Amygdala (tissue), 56 donors: Measurements from ENCODE around the gene PNPLA6.

Experiments
- DNase-seq, 56 donors: peaks; one replicate each; lab custom pipeline; 2025; lab: John Stamatoyannopoulos, UW

Gene PNPLA6

GRCh38 chr19:7515110-7515644 is 20.3 kb upstream of the PNPLA6 start:
- DNase-seq = peak in 15 of 56 donors; percentile 6 to 53 (median 19)

- DNase-seq = peak in 54 of 56 donors; percentile 8 to 88 (median 60)
Observed at GRCh38 chr19:7515645-7516151, 19.8 kb upstream of the PNPLA6 start, which contains the start of gene ZNF358. TSS of gene ZNF358 (plus strand) at chr19:7516103. CDS start at chr19:7519243, 3,140 bp downstream.

DNA sequence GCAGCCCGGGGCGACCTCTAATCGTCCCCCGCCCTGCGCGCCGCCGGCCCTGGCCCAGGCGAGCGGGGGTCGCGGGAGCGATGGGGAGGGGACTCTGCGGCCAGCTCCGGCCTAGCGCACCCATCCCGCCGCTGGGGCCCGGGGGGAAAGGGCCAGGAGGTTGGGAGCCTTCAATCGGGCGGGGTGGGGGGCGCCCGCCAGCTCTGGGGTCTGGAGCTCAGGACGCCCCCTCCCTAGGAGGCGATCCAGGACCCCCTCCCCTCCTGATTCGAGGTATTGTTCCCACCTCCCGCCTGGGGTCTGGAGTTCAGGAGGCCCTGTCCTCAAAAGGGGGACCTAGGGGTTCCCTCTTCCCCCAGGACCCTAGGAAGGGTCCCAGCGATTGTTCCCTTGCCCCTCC is 19.2 kb upstream of the PNPLA6 start:
- peak in 2 of 56 donors; percentile 25 to 39 for DNase-seq

DNA sequence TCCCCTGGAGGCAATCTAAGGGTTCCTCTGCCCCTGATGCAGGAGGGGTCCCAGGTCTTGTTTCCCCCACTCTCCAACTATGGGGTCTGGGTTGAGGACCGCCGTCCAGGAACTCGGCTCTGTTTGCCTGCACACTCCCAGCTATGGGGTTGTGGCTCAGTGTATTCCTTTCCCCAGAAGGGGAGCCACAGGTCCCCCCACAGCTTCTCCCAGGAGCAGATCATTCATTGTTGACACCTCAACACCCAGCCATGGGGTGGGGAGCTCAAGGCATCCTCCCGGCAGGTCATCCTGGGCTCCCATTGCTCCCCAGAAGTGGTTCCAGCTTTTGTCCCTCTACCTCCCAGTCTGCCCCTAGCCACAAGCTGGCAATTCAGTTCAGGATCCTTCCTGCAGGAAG is 18.6 kb upstream of the PNPLA6 start:
- DNase-seq = no peak

DNA sequence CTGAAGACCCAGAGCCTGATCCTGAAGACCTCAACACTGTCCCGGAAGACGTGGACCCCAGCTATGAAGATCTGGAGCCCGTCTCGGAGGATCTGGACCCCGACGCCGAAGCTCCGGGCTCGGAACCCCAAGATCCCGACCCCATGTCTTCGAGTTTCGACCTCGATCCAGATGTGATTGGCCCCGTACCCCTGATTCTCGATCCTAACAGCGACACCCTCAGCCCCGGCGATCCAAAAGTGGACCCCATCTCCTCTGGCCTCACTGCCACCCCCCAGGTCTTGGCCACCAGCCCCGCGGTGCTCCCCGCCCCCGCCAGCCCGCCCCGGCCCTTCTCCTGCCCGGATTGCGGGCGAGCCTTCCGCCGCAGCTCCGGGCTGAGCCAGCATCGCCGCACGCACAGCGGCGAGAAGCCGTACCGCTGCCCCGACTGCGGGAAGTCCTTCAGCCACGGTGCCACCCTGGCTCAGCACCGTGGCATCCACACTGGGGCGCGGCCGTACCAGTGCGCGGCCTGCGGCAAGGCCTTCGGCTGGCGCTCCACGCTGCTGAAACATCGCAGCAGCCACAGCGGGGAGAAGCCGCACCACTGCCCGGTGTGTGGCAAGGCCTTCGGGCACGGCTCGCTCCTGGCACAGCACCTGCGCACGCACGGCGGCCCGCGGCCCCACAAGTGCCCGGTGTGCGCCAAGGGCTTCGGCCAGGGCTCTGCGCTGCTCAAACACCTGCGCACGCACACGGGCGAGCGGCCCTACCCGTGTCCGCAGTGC is 16.0 kb upstream of the PNPLA6 start:
- DNase-seq = no peak

GRCh38 chr19:7520131-7521051 is 15.1 kb upstream of the PNPLA6 start:
- peak in 38 of 56 donors; percentile 3 to 77 (median 37) for DNase-seq

- no peak for DNase-seq
Observed at GRCh38 chr19:7521551-7522071, 13.9 kb upstream of the PNPLA6 start.

GRCh38 chr19:7522072-7522922 is 13.2 kb upstream of the PNPLA6 start, which contains the start of gene MCOLN1:
TSS of gene MCOLN1 (plus strand) at chr19:7522624. CDS start at chr19:7522751, 127 bp downstream.
- peak; percentile 77 to 99 (median 94) for DNase-seq

GRCh38 chr19:7522923-7523667 is 12.4 kb upstream of the PNPLA6 start:
- DNase-seq = peak in 1 of 56 donors; percentile 55

DNA sequence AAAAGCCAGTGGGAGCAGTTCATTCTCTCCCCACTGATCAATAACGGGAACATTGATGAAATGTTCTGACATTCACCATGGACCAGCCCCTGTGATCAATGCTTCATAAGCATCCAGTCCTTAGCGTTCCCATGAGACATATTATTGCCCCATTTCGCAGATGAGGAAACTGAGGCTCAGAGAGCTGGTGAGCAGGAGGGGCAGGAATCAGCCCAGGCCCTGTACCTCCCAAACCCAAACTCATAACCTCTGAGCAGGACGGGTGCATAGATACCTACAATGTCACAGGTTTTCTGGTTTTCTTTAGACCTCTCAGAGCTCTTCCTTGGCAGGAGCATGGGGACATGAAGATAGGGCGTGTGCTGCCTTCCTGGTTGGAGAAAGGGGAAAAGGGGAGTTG is 11.0 kb upstream of the PNPLA6 start:
- no peak for DNase-seq

- DNase-seq = no peak
Observed at GRCh38 chr19:7524992-7525739, 10.4 kb upstream of the PNPLA6 start.

DNA sequence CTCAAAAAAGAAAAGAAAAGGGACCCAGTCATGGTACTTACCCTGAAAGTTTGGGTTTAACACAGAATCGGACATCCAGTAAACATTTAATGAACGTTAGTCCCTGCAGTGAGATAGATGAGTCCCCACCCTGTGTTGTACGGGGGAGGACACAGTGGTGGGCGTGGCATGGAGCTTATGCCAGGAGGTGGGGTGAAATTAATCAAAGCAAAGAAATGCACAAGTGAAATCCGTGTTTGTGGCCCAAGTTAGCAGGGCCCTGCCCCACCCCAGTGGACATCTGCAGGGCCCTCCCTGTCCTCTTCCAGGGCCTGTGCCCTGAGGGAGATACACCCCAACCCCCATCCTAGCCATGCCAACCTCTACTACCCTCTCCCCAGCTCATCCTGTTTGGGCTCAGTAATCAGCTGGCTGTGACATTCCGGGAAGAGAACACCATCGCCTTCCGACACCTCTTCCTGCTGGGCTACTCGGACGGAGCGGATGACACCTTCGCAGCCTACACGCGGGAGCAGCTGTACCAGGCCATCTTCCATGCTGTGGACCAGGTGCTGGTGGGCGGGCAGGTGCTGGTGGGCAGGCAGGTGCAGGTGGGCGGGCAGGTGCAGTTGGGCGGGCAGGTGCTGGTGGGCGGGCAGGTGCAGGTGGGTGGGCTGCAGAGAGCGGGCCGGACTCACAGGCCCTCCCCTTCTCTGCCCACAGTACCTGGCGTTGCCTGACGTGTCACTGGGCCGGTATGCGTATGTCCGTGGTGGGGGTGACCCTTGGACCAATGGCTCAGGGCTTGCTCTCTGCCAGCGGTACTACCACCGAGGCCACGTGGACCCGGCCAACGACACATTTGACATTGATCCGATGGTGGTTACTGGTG is 9.2 kb upstream of the PNPLA6 start:
- DNase-seq = no peak

GRCh38 chr19:7527516-7528191 is 7.9 kb upstream of the PNPLA6 start:
- peak in 9 of 56 donors; percentile 6 to 43 (median 17) for DNase-seq

GRCh38 chr19:7528192-7528519 is 7.4 kb upstream of the PNPLA6 start:
- no peak for DNase-seq

- no peak for DNase-seq
Observed at GRCh38 chr19:7528522-7529245, 6.8 kb upstream of the PNPLA6 start.

DNA sequence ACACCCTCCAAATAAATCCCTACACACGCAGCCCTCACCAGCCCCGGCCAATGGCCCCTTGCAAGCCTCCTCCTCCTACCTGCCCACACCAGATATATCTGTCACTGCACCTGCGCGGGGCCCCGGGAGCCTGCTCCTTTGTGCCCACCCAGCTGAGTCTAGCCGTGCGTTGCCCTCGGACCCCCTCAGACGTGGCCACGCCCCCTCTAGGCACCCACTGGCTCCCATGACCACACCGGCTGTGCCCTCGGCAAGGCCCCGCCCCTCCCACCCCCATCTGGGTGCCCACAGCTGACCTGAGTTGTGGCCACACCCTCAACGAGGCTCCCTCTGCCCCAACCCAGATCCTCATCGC is 6.3 kb upstream of the PNPLA6 start:
- no peak for DNase-seq
